Suprapubic skin (tissue), 4 donors: ENCODE results near the gene FAM32A. TPM values are rescaled to one million over a fixed set of nuclear protein-coding genes. Genes with fewer than 3 reads are reported as not detected.

Source experiments
- DNase-seq, 2 donors: peaks; one replicate each; pipeline ENCODE4 v3.0.0-alpha.2; 2019; ENCODE audit warnings: low spot score in 2 of 2
- H3K27ac ChIP-seq: fragments of 200-600 bp; sonication (generic); one replicate; pipeline ENCODE4 v1.5.1; 2019
- H3K27me3 ChIP-seq: fragments of 200-600 bp; sonication (generic); one replicate; pipeline ENCODE4 v1.5.1; 2019
- H3K36me3 ChIP-seq: fragments of 200-600 bp; sonication (generic); one replicate; pipeline ENCODE4 v1.5.1; 2019
- H3K4me1 ChIP-seq: fragments of 200-600 bp; sonication (generic); one replicate; pipeline ENCODE4 v1.5.1; 2019
- H3K4me3 ChIP-seq: fragments of 200-600 bp; sonication (generic); one replicate; pipeline ENCODE4 v1.5.1; 2019; ENCODE audit warnings: mild to moderate bottlenecking
- H3K9me3 ChIP-seq: fragments of 200-600 bp; sonication (generic); one replicate; pipeline ENCODE4 v1.5.1; 2019
- CTCF ChIP-seq, 2 donors: fragments of 200-600 bp in 1 of 2; fragments of 450-650 bp in 1 of 2; sonication (generic) in 1 of 2; IDR thresholded peaks; one replicate each; pipeline ENCODE4 v1.5.1; 2016 to 2019; ENCODE audit warnings: antibody characterized with exemption in 2 of 2, mild to moderate bottlenecking in 1 of 2, moderate library complexity in 1 of 2
- EP300 ChIP-seq: sonication (generic); formaldehyde crosslinking; IDR thresholded peaks from one replicate; pipeline ENCODE4 v1.6.1; 2017; ENCODE audit warnings: antibody characterized with exemption
- POLR2A ChIP-seq, 2 donors: fragments of 450-650 bp; IDR thresholded peaks; one replicate each; pipeline ENCODE4 v1.6.1; 2017; ENCODE audit warnings: antibody characterized with exemption in 2 of 2, mild to moderate bottlenecking in 2 of 2, moderate library complexity in 2 of 2
- POLR2AphosphoS5 ChIP-seq, 3 donors: sonication (generic); formaldehyde crosslinking; IDR thresholded peaks; one replicate each; pipeline ENCODE4 v1.6.1; 2017; ENCODE audit warnings: antibody characterized with exemption in 3 of 3
- WGBS: methylation state at CpG from one replicate; pipeline ENCODE4 v1.1.5; 2018; 5-methylcytosine and 5-hydroxymethylcytosine counted together
- total RNA-seq, 4 donors: library from RNA; depleted of rRNA; stranded (reverse); fragments of >200 nt; gene quantifications; one replicate each; pipeline ENCODE4 v1.1.0, GENCODE V29; 2016

FAM32A gene
- total RNA-seq, 4 donors from 2014 or later, result 64.2 to 102 (median 81.2) TPM

GRCh38 chr19:16148443-16149229 is 36.6 kb upstream of the FAM32A start:
- Histone ChIP-seq H3K27me3 (peaks cover 7% of the 10 kb centered on the region), H3K4me1 (no peaks in the 10 kb centered on the region), H3K4me3 (no peak overlapping the region), H3K27ac (no peak overlapping the region), H3K9me3 (no peaks in the 10 kb centered on the region), H3K36me3 (no peaks in the 10 kb centered on the region)
- TF ChIP-seq CTCF (IDR thresholded peaks at IDR 0.05) (no peak), POLR2AphosphoS5 (IDR thresholded peaks at IDR 0.05) (no peak), POLR2A (IDR thresholded peaks at IDR 0.05) (no peak), EP300 (no peak)
- no peak for DNase-seq
- WGBS, result 69% methylated on average over 8 of the region's 8 CpGs

GRCh38 chr19:16153582-16154336 is 31.5 kb upstream of the FAM32A start:
- 80% methylated on average over 7 of the region's 11 CpGs for WGBS
- Histone ChIP-seq H3K27me3 (no peaks in the 10 kb centered on the region), H3K27ac (no peak overlapping the region), H3K36me3 (no peaks in the 10 kb centered on the region), H3K4me3 (no peak overlapping the region), H3K9me3 (no peaks in the 10 kb centered on the region), H3K4me1 (no peaks in the 10 kb centered on the region)
- TF ChIP-seq POLR2A (IDR thresholded peaks at IDR 0.05), result no peak
- no peak for TF ChIP-seq EP300
- TF ChIP-seq POLR2AphosphoS5 (IDR thresholded peaks at IDR 0.05), result no peak
- TF ChIP-seq CTCF (IDR thresholded peaks at IDR 0.05), result no peak
- no peak for DNase-seq

- Histone ChIP-seq H3K36me3 (no peaks in the 10 kb centered on the region), H3K4me1 (no peaks in the 10 kb centered on the region), H3K9me3 (no peaks in the 10 kb centered on the region), H3K27me3 (no peaks in the 10 kb centered on the region), H3K4me3 (no peak overlapping the region), H3K27ac (no peak overlapping the region)
- no peak for DNase-seq
- 92% methylated on average over 8 of the region's 8 CpGs for WGBS
- no peak for TF ChIP-seq EP300
- TF ChIP-seq CTCF (IDR thresholded peaks at IDR 0.05), result no peak
- TF ChIP-seq POLR2A (IDR thresholded peaks at IDR 0.05), result no peak
- TF ChIP-seq POLR2AphosphoS5 (IDR thresholded peaks at IDR 0.05), result no peak
Observed at GRCh38 chr19:16154557-16154956, 30.7 kb upstream of the FAM32A start.

- H3K27me3 ChIP-seq, result no peaks in the 10 kb centered on the region
- WGBS, result 94% methylated on average over 1 of the region's 1 CpG
- H3K4me1 ChIP-seq, result no peaks in the 10 kb centered on the region
- no peak for DNase-seq
- H3K36me3 ChIP-seq, result no peaks in the 10 kb centered on the region
- TF ChIP-seq EP300 (no peak), POLR2AphosphoS5 (IDR thresholded peaks at IDR 0.05) (no peak), POLR2A (IDR thresholded peaks at IDR 0.05) (no peak), CTCF (IDR thresholded peaks at IDR 0.05) (no peak)
- H3K9me3 ChIP-seq, result no peaks in the 10 kb centered on the region
- no peak overlapping the region for H3K27ac ChIP-seq
- H3K4me3 ChIP-seq, result no peak overlapping the region
Observed at GRCh38 chr19:16155128-16155527, 30.1 kb upstream of the FAM32A start.

GRCh38 chr19:16156904-16157303 is 28.3 kb upstream of the FAM32A start:
- no peak for DNase-seq
- 65% methylated on average over 6 of the region's 6 CpGs for WGBS
- Histone ChIP-seq H3K4me3 (no peak overlapping the region), H3K4me1 (no peaks in the 10 kb centered on the region), H3K27ac (no peak overlapping the region), H3K36me3 (no peaks in the 10 kb centered on the region), H3K9me3 (no peaks in the 10 kb centered on the region), H3K27me3 (no peaks in the 10 kb centered on the region)
- no peak for TF ChIP-seq EP300
- no peak for TF ChIP-seq POLR2A (IDR thresholded peaks at IDR 0.05)
- no peak for TF ChIP-seq POLR2AphosphoS5 (IDR thresholded peaks at IDR 0.05)
- TF ChIP-seq CTCF (IDR thresholded peaks at IDR 0.05), result no peak
